Superior temporal gyrus (tissue), 1 donor: ENCODE results near the gene GSTP1.

ENCODE experiments used
- DNase-seq: peaks from one replicate; pipeline ENCODE4 v3.0.0-alpha.2; 2016; ENCODE audit errors: extremely low spot score

Gene GSTP1

DNA sequence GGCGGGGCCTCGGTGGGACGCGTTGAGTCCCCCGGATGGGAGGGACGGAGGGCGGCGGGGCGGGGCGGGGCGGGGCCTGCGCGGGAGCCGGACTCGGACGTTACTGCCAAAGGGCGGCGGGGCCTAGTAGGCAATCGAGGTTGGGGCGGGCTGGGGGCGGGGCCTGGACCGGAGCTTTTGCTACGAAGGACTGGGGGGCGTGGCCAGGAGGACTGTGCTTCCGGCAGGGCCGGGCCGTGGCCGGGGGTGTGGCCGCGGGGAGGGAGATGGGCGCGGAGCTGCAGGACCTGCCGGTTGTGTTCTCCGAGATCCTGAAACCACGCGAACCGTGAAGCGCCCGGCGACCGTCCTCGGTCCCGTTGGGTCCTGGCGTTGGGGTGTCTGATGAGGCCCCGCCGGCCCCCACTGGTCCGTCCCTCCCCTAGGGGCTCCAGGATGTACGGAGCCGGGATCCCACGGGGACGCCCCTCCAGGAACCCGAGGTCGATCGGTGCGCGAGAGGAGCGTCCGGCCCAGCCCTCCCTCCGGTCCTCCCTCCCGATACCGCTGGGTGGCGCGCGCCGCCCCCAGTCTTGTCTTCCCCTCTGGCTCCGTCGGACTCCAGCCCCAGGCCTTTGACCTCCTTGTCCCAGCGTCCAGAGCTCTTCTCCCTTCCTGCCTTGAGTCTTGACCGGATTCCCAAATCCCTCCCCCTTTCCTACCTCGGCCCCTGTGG, 46.8 kb downstream of the GSTP1 start:
- DNase-seq = peak; percentile 89

DNA sequence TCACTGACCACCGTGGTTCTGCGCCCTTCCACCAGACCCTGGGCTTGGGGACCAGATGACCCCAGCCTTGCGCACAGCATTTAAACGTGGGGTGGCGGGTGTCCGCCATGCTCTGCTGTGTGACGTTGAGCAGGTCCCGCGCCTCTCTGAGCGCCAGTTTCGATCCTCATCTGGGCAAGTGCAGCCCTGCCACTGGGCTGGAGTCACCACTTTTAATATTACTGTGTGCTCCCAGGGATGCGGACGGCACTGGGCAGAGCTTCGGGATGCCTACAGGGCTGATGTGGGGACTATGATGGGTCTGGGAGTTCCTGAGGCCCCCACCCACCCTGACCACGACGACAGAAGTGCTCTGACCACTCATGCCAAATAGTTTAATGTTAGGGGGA, 47.3 kb downstream of the GSTP1 start:
- no peak for DNase-seq

DNA sequence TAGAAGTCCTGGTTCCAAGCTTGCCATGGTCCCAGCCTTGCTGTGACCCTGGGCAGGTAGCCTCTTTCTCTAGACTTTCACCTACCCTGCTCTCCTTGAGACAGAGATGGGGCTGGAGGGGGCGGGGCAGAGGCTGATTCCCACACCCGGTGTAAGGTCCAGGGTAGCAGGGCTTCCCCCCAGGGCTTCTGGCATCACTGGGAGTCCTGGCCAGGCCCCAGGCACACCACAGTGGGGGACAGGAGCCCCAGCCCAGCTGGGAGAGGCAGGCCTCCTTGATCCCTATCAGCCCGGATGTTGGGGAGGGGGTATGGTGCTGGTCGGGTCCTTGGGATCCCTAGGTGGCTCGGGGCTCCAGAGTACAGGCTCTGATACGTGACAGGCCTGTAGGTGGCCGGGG, 47.8 kb downstream of the GSTP1 start:
- no peak for DNase-seq

DNA sequence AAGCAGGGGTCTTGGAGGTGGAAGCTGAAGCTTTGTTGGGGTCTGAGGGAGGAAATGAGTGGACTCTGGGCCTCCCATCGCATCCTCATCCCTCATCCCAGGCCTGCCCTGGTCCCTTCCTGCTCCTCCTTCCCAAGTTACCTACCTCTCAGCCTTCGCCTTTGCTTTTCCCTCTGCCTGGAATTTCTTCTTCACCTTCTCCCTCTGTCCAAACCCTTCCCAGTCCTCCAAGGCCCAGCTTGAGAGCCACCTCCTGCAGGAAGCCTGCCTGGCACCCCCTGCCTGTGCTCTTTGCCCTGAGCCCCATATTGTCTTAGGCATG, 48.2 kb downstream of the GSTP1 start:
- DNase-seq = no peak

GRCh38 chr11:67632175-67632981, 48.8 kb downstream of the GSTP1 start:
- DNase-seq = no peak

DNA sequence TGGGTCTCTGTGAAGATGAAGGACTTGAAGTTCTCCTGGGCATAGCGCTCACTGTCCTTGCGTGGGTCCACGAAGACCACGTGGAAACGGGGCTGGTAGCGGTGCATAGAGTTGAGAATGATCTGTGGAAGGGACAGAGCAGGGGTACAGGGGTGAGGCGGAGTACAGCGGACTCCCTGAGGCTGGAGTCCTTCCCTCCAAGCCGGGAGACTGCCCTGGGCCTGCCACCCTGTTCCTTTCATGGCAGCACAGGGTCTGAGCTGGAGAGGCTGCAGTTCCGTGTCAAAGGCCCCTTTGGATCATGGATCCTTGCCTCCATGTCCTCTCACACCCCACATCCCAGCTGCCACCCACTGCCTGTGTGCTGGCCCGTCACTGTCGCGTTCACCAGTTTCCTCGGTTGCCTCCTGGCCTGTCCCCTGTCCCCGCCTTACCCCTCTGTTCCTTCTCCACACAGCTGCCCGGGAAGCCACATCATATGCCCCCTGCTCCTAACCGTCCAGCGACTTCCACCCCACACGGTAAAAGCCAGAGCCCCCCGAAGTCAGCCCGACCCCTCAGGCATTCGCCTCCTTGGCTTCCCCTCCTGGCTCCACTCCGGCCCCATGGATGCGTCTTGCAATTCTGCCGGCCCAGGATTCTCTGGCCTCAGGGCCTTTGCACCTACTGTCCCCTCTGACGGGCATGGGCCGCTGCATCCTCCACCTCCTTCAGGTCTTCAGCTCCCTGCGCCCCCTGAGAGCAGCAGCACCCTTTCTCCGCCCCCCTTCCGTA, 49.6 kb downstream of the GSTP1 start:
- no peak for DNase-seq

- no peak for DNase-seq
Measured at GRCh38 chr11:67633758-67634365, 50.2 kb downstream of the GSTP1 start.

DNA sequence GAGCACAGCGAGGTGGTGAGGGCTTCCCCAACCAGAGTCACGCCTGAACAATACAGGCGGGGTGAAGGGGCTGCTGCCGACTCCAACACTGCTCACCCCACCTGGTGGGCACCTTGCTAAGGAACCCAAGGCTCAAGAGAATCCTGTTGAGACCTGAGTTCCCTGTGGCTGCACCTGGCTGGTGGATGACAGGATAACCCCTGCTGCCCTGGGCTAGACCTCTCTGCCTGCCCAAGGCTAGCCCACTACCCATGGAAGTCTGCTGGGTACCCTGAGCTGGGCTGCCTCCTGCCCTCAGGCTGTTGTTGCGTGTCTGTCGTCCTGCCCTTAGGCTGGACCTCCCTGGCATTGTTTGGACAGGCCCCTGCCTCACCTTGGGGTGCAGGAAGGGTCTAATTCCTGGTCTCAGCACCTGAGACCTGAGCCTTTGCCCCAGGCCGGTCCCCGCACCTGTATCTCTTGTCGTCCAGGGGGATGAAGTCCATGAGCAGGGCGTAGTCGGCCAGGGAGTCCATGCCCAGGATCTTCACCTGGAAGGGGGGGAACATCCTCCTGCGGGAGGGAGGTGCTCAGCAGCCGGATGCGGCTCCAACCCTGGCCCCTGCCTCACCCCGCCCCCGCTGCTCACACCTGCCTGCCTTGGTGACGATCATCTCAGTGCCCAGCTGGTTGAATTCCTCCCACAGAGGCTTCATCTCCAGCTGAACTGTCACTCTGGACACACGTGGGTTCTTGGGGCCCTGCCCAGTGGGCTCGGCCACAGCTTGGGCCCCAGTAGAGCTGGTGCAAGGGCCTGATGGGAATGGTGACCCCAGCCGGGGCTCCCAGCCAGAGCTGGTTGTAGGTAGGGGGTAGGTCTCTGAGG, 51.0 kb downstream of the GSTP1 start:
- DNase-seq = no peak

DNA sequence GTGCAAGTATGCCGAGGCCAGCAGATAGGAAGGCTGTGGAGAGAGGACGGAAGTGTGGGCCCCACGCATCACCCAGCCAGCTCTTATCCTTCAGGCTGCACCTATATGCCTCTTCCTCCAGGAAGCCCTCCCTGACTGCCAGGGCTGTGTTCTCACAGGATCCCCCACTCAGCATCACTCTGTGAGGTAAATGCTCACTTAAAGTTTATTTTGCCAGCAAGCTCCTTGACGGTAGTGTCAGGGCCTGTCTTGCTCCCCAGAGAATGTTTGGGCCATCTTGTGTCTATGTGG, 51.6 kb downstream of the GSTP1 start:
- no peak for DNase-seq
